NCI-H2171 treated with DMSO at 0.1 percent for 48 hours (cell line): ENCODE data around the gene SLC16A3.

Experiments used
- DNase-seq: peaks from one replicate; lab custom pipeline; 2025; lab: John Stamatoyannopoulos, UW

The SLC16A3 gene

GRCh38 chr17:82269138-82269881, 40.5 kb downstream of the SLC16A3 start:
- no peak for DNase-seq

- no peak for DNase-seq
Observed at GRCh38 chr17:82269882-82270500, 41.1 kb downstream of the SLC16A3 start.

- no peak for DNase-seq
Observed at GRCh38 chr17:82270651-82271050, 41.8 kb downstream of the SLC16A3 start.

- DNase-seq, result no peak
Observed at GRCh38 chr17:82271401-82271800, 42.6 kb downstream of the SLC16A3 start.

GRCh38 chr17:82272495-82273326, 43.9 kb downstream of the SLC16A3 start:
- no peak for DNase-seq

GRCh38 chr17:82273327-82274133, 44.7 kb downstream of the SLC16A3 start, which contains the start of gene CSNK1D:
TSS of gene CSNK1D (minus strand) at chr17:82273700. CDS start at chr17:82273381, 319 bp downstream.
- peak; percentile 85 for DNase-seq

GRCh38 chr17:82274134-82275020, 45.5 kb downstream of the SLC16A3 start:
- DNase-seq, result no peak

GRCh38 chr17:82275326-82275725, 46.5 kb downstream of the SLC16A3 start:
- no peak for DNase-seq

- DNase-seq, result no peak
Observed at GRCh38 chr17:82276938-82277337, 48.1 kb downstream of the SLC16A3 start.

- DNase-seq, result peak; percentile 80
Observed at GRCh38 chr17:82277851-82278250, 49.0 kb downstream of the SLC16A3 start.

- DNase-seq, result no peak
Observed at GRCh38 chr17:82278308-82278707, 49.5 kb downstream of the SLC16A3 start.

GRCh38 chr17:82278786-82279391, 50.0 kb downstream of the SLC16A3 start:
- DNase-seq, result peak; percentile 76

- DNase-seq, result no peak
Observed at GRCh38 chr17:82280537-82280936, 51.7 kb downstream of the SLC16A3 start.

GRCh38 chr17:82281076-82281475, 52.2 kb downstream of the SLC16A3 start:
- no peak for DNase-seq

GRCh38 chr17:82281502-82282238, 52.8 kb downstream of the SLC16A3 start:
- no peak for DNase-seq

- no peak for DNase-seq
Observed at GRCh38 chr17:82282239-82283207, 53.7 kb downstream of the SLC16A3 start.

- DNase-seq, result peak; percentile 75
Observed at GRCh38 chr17:82283208-82283749, 54.4 kb downstream of the SLC16A3 start.

GRCh38 chr17:82285141-82285540, 56.3 kb downstream of the SLC16A3 start:
- no peak for DNase-seq
